ENCODE results near the gene LPIN1. TPM values are rescaled to one million over a fixed set of nuclear protein-coding genes. Genes with fewer than 3 reads are reported as not detected.

Gene LPIN1
- total and polyA plus RNA-seq, 8 donors = 16.4 to 47.2 (median 20.9) TPM

GRCh38 chr2:11712866-11713265 is 33.6 kb upstream of the LPIN1 start:
- Histone ChIP-seq H3K36me3 (no peaks in the 10 kb centered on the region), H3K27ac (no peak overlapping the region), H3K27me3 (no peaks in the 10 kb centered on the region), H3K4me3 (no peak overlapping the region), H3K9me3 (no peaks in the 10 kb centered on the region), H3K4me1 (peaks cover 3 to 13% of the 10 kb centered on the region in 2 donors)
- ATAC-seq (no peak), DNase-seq (no peak)
- no peak for TF ChIP-seq CTCF (IDR thresholded peaks at IDR 0.05)
- intact Hi-C loops (cut with DNase I) = no loop called here

- H3K9me3 ChIP-seq = no peaks in the 10 kb centered on the region
- no peak overlapping the region for H3K4me3 ChIP-seq
- intact Hi-C loops (cut with DNase I) = no loop called here
- H3K27ac ChIP-seq = no peak overlapping the region
- ATAC-seq (no peak), DNase-seq (no peak)
- no peaks in the 10 kb centered on the region for H3K27me3 ChIP-seq
- no peak for TF ChIP-seq CTCF (IDR thresholded peaks at IDR 0.05)
- H3K4me1 ChIP-seq = peaks cover 3 to 13% of the 10 kb centered on the region in 2 donors
- no peaks in the 10 kb centered on the region for H3K36me3 ChIP-seq
These were observed 32.6 kb upstream of the LPIN1 start for GRCh38 chr2:11713815-11714214.

GRCh38 chr2:11715987-11716652 is 30.3 kb upstream of the LPIN1 start:
- Histone ChIP-seq H3K27me3 (no peaks in the 10 kb centered on the region), H3K4me1 (peaks cover 3 to 13% of the 10 kb centered on the region in 2 donors), H3K27ac (peak overlapping the region; percentile 1 to 37), H3K4me3 (no peak overlapping the region), H3K36me3 (no peaks in the 10 kb centered on the region), H3K9me3 (no peaks in the 10 kb centered on the region)
- peak; percentile 11 for ATAC-seq
- TF ChIP-seq CTCF (IDR thresholded peaks at IDR 0.05) = no peak
- intact Hi-C loops (cut with DNase I) = no loop called here
- DNase-seq = no peak

- no peaks in the 10 kb centered on the region for H3K9me3 ChIP-seq
- no peaks in the 10 kb centered on the region for H3K36me3 ChIP-seq
- intact Hi-C loops (cut with DNase I) = no loop called here
- no peaks in the 10 kb centered on the region for H3K27me3 ChIP-seq
- no peak for TF ChIP-seq CTCF (IDR thresholded peaks at IDR 0.05)
- no peak overlapping the region for H3K4me3 ChIP-seq
- peak; percentile 79 for ATAC-seq
- peak overlapping the region; percentile 1 to 37 for H3K27ac ChIP-seq
- H3K4me1 ChIP-seq = peaks cover 3 to 7% of the 10 kb centered on the region in 2 donors
- peak in 2 of 4 donors; percentile 48 to 73 for DNase-seq
These were observed 29.6 kb upstream of the LPIN1 start for GRCh38 chr2:11716689-11717321.

- ATAC-seq (no peak), DNase-seq (no peak)
- intact Hi-C loops (cut with DNase I) = no loop called here
- Histone ChIP-seq H3K4me1 (peaks cover 3 to 5% of the 10 kb centered on the region in 2 donors), H3K9me3 (no peaks in the 10 kb centered on the region), H3K27me3 (no peaks in the 10 kb centered on the region), H3K27ac (no peak overlapping the region), H3K36me3 (no peaks in the 10 kb centered on the region), H3K4me3 (no peak overlapping the region)
- TF ChIP-seq CTCF (IDR thresholded peaks at IDR 0.05) = no peak
These were observed 28.8 kb upstream of the LPIN1 start for GRCh38 chr2:11717623-11718022.
